Activated CD4-positive, alpha-beta memory T cell treated with anti-CD3 and anti-CD28 coated beads for 36 hours (primary cell): ENCODE measurements around the gene ZBTB2. TPM values are rescaled to one million over a fixed set of nuclear protein-coding genes. Genes with fewer than 3 reads are reported as not detected.

ENCODE experiments used
- CTCF ChIA-PET: fragments of 350-600 bp; sonication (Branson Sonifier 250); formaldehyde crosslinking; loops from one replicate; lab custom pipeline; 2021; ENCODE audit warnings: antibody characterized with exemption, inconsistent platforms; lab: Charles Lee
- POLR2A ChIA-PET: fragments of 350-600 bp; sonication (Branson Sonifier 250); formaldehyde crosslinking; loops from one replicate; lab custom pipeline; 2021; ENCODE audit warnings: antibody characterized with exemption; lab: Charles Lee
- DNase-seq: peaks from one replicate; pipeline ENCODE4 v3.0.0-alpha.2; 2020
- H3K27ac Mint-ChIP-seq: one replicate; pipeline ENCODE4 v1.8.0; 2021; ENCODE audit warnings: mixed read lengths
- H3K27me3 Mint-ChIP-seq: one replicate; pipeline ENCODE4 v1.8.0; 2021; ENCODE audit warnings: mixed read lengths
- H3K36me3 Mint-ChIP-seq: one replicate; pipeline ENCODE4 v1.8.0; 2021; ENCODE audit warnings: mixed read lengths
- H3K4me1 Mint-ChIP-seq: one replicate; pipeline ENCODE4 v1.8.0; 2021; ENCODE audit warnings: low read depth, mixed read lengths
- H3K4me3 Mint-ChIP-seq: one replicate; pipeline ENCODE4 v1.8.0; 2021; ENCODE audit warnings: mild to moderate bottlenecking, mixed read lengths
- H3K9me3 Mint-ChIP-seq: one replicate; pipeline ENCODE4 v1.8.0; 2021; ENCODE audit warnings: mixed read lengths
- intact Hi-C: fragments of 100-400 bp; cut with micrococcal nuclease; formaldehyde crosslinking; loops from one replicate; pipeline ENCODE4 v1.15.1; 2023
- total RNA-seq, 2 experiments: library from RNA; stranded (reverse); gene quantifications; one replicate each; pipeline ENCODE4 v1.2.3, GENCODE V29; 2021

The ZBTB2 gene
- total RNA-seq, 2 experiments from 2014 or later, result 14.0 to 15.6 TPM

GRCh38 chr6:151341476-151342195 is 49.7 kb downstream of the ZBTB2 start:
- ChIA-PET POLR2A (no interaction called here), CTCF (interaction anchor here (1.2 kb wide), 1 partner anchor 17 kb away, joined by 3 read pairs; no protein-coding TSS in a partner anchor)
- no peak for DNase-seq
- H3K4me3 Mint-ChIP-seq, result no peak overlapping the region
- intact Hi-C loops, result no loop called here
- no peaks in the 10 kb centered on the region for H3K4me1 Mint-ChIP-seq
- H3K9me3 Mint-ChIP-seq, result no peaks in the 10 kb centered on the region
- no peaks in the 10 kb centered on the region for H3K27me3 Mint-ChIP-seq
- H3K27ac Mint-ChIP-seq, result no peak overlapping the region
- no peaks in the 10 kb centered on the region for H3K36me3 Mint-ChIP-seq

- Mint-ChIP-seq H3K4me3 (no peak overlapping the region), H3K27me3 (no peaks in the 10 kb centered on the region), H3K36me3 (no peaks in the 10 kb centered on the region), H3K27ac (no peak overlapping the region), H3K4me1 (no peaks in the 10 kb centered on the region), H3K9me3 (no peaks in the 10 kb centered on the region)
- no peak for DNase-seq
- CTCF ChIA-PET, result no interaction called here
- POLR2A ChIA-PET, result no interaction called here
- intact Hi-C loops, result no loop called here
Measured at GRCh38 chr6:151340219-151340978, 51.0 kb downstream of the ZBTB2 start.

- no peaks in the 10 kb centered on the region for H3K9me3 Mint-ChIP-seq
- no peaks in the 10 kb centered on the region for H3K36me3 Mint-ChIP-seq
- no peak overlapping the region for H3K27ac Mint-ChIP-seq
- H3K4me1 Mint-ChIP-seq, result no peaks in the 10 kb centered on the region
- no peak for DNase-seq
- H3K27me3 Mint-ChIP-seq, result no peaks in the 10 kb centered on the region
- intact Hi-C loops, result loop anchor here (5.0 kb wide), 1 partner anchor 522 kb away; no protein-coding TSS in a partner anchor
- CTCF ChIA-PET, result no interaction called here
- H3K4me3 Mint-ChIP-seq, result no peak overlapping the region
- POLR2A ChIA-PET, result interaction anchor here (0.6 kb wide), 1 partner anchor 367 kb away, joined by 3 read pairs; no protein-coding TSS in a partner anchor
Measured at GRCh38 chr6:151339369-151339768, 52.0 kb downstream of the ZBTB2 start.

- ChIA-PET CTCF (interaction anchor here (1.1 kb wide), 1 partner anchor 450 kb away, joined by 3 read pairs; no protein-coding TSS in a partner anchor), POLR2A (no interaction called here)
- intact Hi-C loops, result loop anchor here (5.0 kb wide), 1 partner anchor 521 kb away; no protein-coding TSS in a partner anchor
- Mint-ChIP-seq H3K4me3 (no peak overlapping the region), H3K36me3 (no peaks in the 10 kb centered on the region), H3K27ac (no peak overlapping the region), H3K9me3 (no peaks in the 10 kb centered on the region), H3K4me1 (no peaks in the 10 kb centered on the region), H3K27me3 (no peaks in the 10 kb centered on the region)
- DNase-seq, result no peak
Measured at GRCh38 chr6:151338651-151339200, 52.6 kb downstream of the ZBTB2 start.

- POLR2A ChIA-PET, result no interaction called here
- no peak for DNase-seq
- no peak overlapping the region for H3K27ac Mint-ChIP-seq
- no peak overlapping the region for H3K4me3 Mint-ChIP-seq
- no peaks in the 10 kb centered on the region for H3K9me3 Mint-ChIP-seq
- H3K36me3 Mint-ChIP-seq, result no peaks in the 10 kb centered on the region
- no peaks in the 10 kb centered on the region for H3K4me1 Mint-ChIP-seq
- intact Hi-C loops, result loop anchor here (1.0 to 5.0 kb wide), 3 partner anchors 322 to 519 kb away; no protein-coding TSS in a partner anchor
- CTCF ChIA-PET, result interaction anchor here (0.6 to 4.6 kb wide), 8 partner anchors 11 to 445 kb away, joined by 3 to 56 read pairs (median 5); no protein-coding TSS in a partner anchor
- peaks cover 3% of the 10 kb centered on the region for H3K27me3 Mint-ChIP-seq
Measured at GRCh38 chr6:151335930-151336329, 55.4 kb downstream of the ZBTB2 start.

GRCh38 chr6:151330130-151330696 is 61.1 kb downstream of the ZBTB2 start:
- Mint-ChIP-seq H3K27ac (no peak overlapping the region), H3K27me3 (peaks cover 32% of the 10 kb centered on the region), H3K9me3 (no peaks in the 10 kb centered on the region), H3K4me3 (no peak overlapping the region), H3K36me3 (no peaks in the 10 kb centered on the region), H3K4me1 (peaks cover 9% of the 10 kb centered on the region)
- intact Hi-C loops, result no loop called here
- ChIA-PET POLR2A (no interaction called here), CTCF (interaction anchor here (1.6 kb wide), 1 partner anchor 316 kb away, joined by 6 read pairs; no protein-coding TSS in a partner anchor)
- DNase-seq, result no peak

GRCh38 chr6:151327101-151327500 is 64.3 kb downstream of the ZBTB2 start:
- no peak for DNase-seq
- Mint-ChIP-seq H3K4me3 (no peak overlapping the region), H3K27me3 (peaks cover 43% of the 10 kb centered on the region), H3K27ac (no peak overlapping the region), H3K9me3 (no peaks in the 10 kb centered on the region), H3K4me1 (peaks cover 26% of the 10 kb centered on the region), H3K36me3 (no peaks in the 10 kb centered on the region)
- intact Hi-C loops, result loop anchor here (10.0 kb wide), 1 partner anchor 82 kb away; no protein-coding TSS in a partner anchor
- CTCF ChIA-PET, result interaction anchor here (0.9 to 6.4 kb wide), 5 partner anchors 8 to 438 kb away, joined by 3 to 269 read pairs (median 49); no protein-coding TSS in a partner anchor
- POLR2A ChIA-PET, result no interaction called here

GRCh38 chr6:151326116-151326825 is 65.1 kb downstream of the ZBTB2 start:
- H3K27me3 Mint-ChIP-seq, result peaks cover 43% of the 10 kb centered on the region
- H3K27ac Mint-ChIP-seq, result no peak overlapping the region
- intact Hi-C loops, result loop anchor here (10.0 kb wide), 1 partner anchor 81 kb away; no protein-coding TSS in a partner anchor

GRCh38 chr6:151325075-151326050 is 66.0 kb downstream of the ZBTB2 start:
- peak; percentile 27 for DNase-seq
- intact Hi-C loops, result loop anchor here (2.0 to 10.0 kb wide), 2 partner anchors 81 to 433 kb away; no protein-coding TSS in a partner anchor
- ChIA-PET POLR2A (interaction anchor here (0.6 to 2.0 kb wide), 2 partner anchors 311 kb away, joined by 3 to 8 read pairs; no protein-coding TSS in a partner anchor), CTCF (interaction anchor here (0.7 to 6.4 kb wide), 53 partner anchors 9 to 507 kb away, joined by 3 to 269 read pairs (median 4); partner anchors contain the start of gene AKAP12)
- H3K4me3 Mint-ChIP-seq, result peak overlapping the region; percentile 62
- no peak overlapping the region for H3K27ac Mint-ChIP-seq
- H3K9me3 Mint-ChIP-seq, result no peaks in the 10 kb centered on the region
- peaks cover 45% of the 10 kb centered on the region for H3K27me3 Mint-ChIP-seq
- peaks cover 26% of the 10 kb centered on the region for H3K4me1 Mint-ChIP-seq
- H3K36me3 Mint-ChIP-seq, result no peaks in the 10 kb centered on the region

More at GRCh38 chr6:151326116-151326825, 65.1 kb downstream of the ZBTB2 start:
- Mint-ChIP-seq H3K4me3 (peak overlapping the region; percentile 62), H3K4me1 (peaks cover 26% of the 10 kb centered on the region), H3K9me3 (no peaks in the 10 kb centered on the region), H3K36me3 (no peaks in the 10 kb centered on the region)
- no peak for DNase-seq
- ChIA-PET POLR2A (interaction anchor here (0.6 kb wide), 1 partner anchor 312 kb away, joined by 3 read pairs; no protein-coding TSS in a partner anchor), CTCF (interaction anchor here (0.6 to 6.4 kb wide), 6 partner anchors 8 to 437 kb away, joined by 3 to 269 read pairs (median 26); no protein-coding TSS in a partner anchor)

GRCh38 chr6:151324488-151324825 is 66.9 kb downstream of the ZBTB2 start:
- Mint-ChIP-seq H3K4me1 (peaks cover 26% of the 10 kb centered on the region), H3K27me3 (peaks cover 44% of the 10 kb centered on the region), H3K9me3 (no peaks in the 10 kb centered on the region), H3K4me3 (peak overlapping the region; percentile 24), H3K36me3 (no peaks in the 10 kb centered on the region), H3K27ac (no peak overlapping the region)
- POLR2A ChIA-PET, result interaction anchor here (2.0 kb wide), 1 partner anchor 310 kb away, joined by 8 read pairs; no protein-coding TSS in a partner anchor
- intact Hi-C loops, result loop anchor here (1.0 to 10.0 kb wide), 3 partner anchors 80 to 432 kb away; no protein-coding TSS in a partner anchor
- DNase-seq, result no peak
- CTCF ChIA-PET, result interaction anchor here (0.6 to 6.4 kb wide), 69 partner anchors 10 to 509 kb away, joined by 3 to 269 read pairs (median 4); partner anchors contain the start of gene AKAP12
